Activated gamma-delta T cell treated with anti-CD3 and anti-CD28 coated beads, Interleukin-2, amount 50 U/mL, for 16 hours (primary cell): Measurements from ENCODE around the gene RAB8B.

Experiments
- DNase-seq: peaks from one replicate; pipeline ENCODE4 v3.0.0-alpha.2; 2020; ENCODE audit warnings: low read depth

Gene RAB8B

GRCh38 chr15:63313825-63314224, 124.4 kb downstream of the RAB8B start:
- DNase-seq: no peak

GRCh38 chr15:63314409-63314808, 125.0 kb downstream of the RAB8B start:
- DNase-seq: no peak
